Measurements from ENCODE around the gene PRDM11.

The PRDM11 gene

GRCh38 chr11:45178223-45178622, 31.8 kb downstream of the PRDM11 start:
- no peak for DNase-seq

GRCh38 chr11:45178890-45179671, 32.6 kb downstream of the PRDM11 start:
- no peak for DNase-seq

GRCh38 chr11:45179686-45180178, 33.3 kb downstream of the PRDM11 start:
- DNase-seq, result no peak

GRCh38 chr11:45180179-45180847, 33.9 kb downstream of the PRDM11 start:
- DNase-seq, result peak; percentile 12 to 53 (median 32)

- peak; percentile 43 to 61 (median 50) for DNase-seq
These were observed 34.4 kb downstream of the PRDM11 start for GRCh38 chr11:45180848-45181192.

- DNase-seq, result no peak
These were observed 34.9 kb downstream of the PRDM11 start for GRCh38 chr11:45181193-45181888.

- DNase-seq, result no peak
These were observed 35.6 kb downstream of the PRDM11 start for GRCh38 chr11:45181889-45182550.

- peak; percentile 42 to 69 (median 50) for DNase-seq
These were observed 36.5 kb downstream of the PRDM11 start for GRCh38 chr11:45182902-45183301.

GRCh38 chr11:45184640-45185039, 38.2 kb downstream of the PRDM11 start:
- DNase-seq, result no peak

- no peak for DNase-seq
These were observed 38.8 kb downstream of the PRDM11 start for GRCh38 chr11:45185228-45185729.

- no peak for DNase-seq
These were observed 40.9 kb downstream of the PRDM11 start for GRCh38 chr11:45187375-45187774.

GRCh38 chr11:45188127-45188526, 41.7 kb downstream of the PRDM11 start:
- no peak for DNase-seq

GRCh38 chr11:45189230-45189629, 42.8 kb downstream of the PRDM11 start:
- DNase-seq, result no peak

- DNase-seq, result no peak
These were observed 47.3 kb downstream of the PRDM11 start for GRCh38 chr11:45193695-45194094.

GRCh38 chr11:45204761-45205160, 58.3 kb downstream of the PRDM11 start:
- DNase-seq, result no peak

- no peak for DNase-seq
These were observed 59.5 kb downstream of the PRDM11 start for GRCh38 chr11:45205978-45206377.

GRCh38 chr11:45208135-45208534, 61.7 kb downstream of the PRDM11 start:
- DNase-seq, result no peak

- no peak for DNase-seq
These were observed 62.8 kb downstream of the PRDM11 start for GRCh38 chr11:45209000-45209879.

- DNase-seq, result peak in 3 of 4 experiments; percentile 19 to 32 (median 31)
These were observed 63.7 kb downstream of the PRDM11 start for GRCh38 chr11:45209891-45210699.

- no peak for DNase-seq
These were observed 64.4 kb downstream of the PRDM11 start for GRCh38 chr11:45210846-45211245.

GRCh38 chr11:45211732-45212131, 65.3 kb downstream of the PRDM11 start:
- no peak for DNase-seq
